ENCODE data around the gene ORC1.

DNA sequence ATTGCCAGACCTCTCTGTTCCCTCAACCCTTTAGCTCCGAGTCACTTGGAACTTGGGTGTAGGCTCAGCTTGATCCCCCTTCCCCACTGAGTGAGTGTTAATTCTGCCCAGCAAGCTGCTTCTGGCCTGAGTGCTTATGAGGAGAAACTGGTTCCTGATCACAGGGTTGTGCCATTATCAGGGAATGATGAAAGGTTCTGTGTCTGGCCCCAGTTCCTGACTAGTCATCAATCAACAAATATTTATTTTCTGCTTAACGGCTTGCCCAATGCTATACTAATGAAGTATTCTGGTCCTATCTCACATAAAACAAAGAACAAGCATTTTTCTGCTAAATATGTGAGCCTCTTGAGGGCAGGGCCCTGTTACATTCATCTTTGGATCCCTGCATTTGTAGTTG is 59.0 kb downstream of the ORC1 start:
- TF ChIP-seq CTCF (IDR thresholded peaks at IDR 0.05; ENCODE audit: low read length) = no peak
- no peak for TF ChIP-seq EZH2 (optimal IDR thresholded peaks at IDR 0.05; ENCODE audit: low read depth, low read length)
- TF ChIP-seq EZH2phosphoT487 (IDR thresholded peaks at IDR 0.05; ENCODE audit: low read length) = no peak

Measured in MM.1S (cell line).